SK-N-SH (cell line): ENCODE data around the gene PARD3. TPM values are rescaled to one million over a fixed set of nuclear protein-coding genes. Genes with fewer than 3 reads are reported as not detected.

ENCODE experiments used
- CTCF ChIA-PET: fragments of 300-600, 350-600 bp; formaldehyde crosslinking; extraction: SDS; loops from one replicate; lab custom pipeline; 2021; lab: Yijun Ruan, JAX
- POLR2A ChIA-PET: fragments of 350-600 bp; sonication (Branson Sonifier 250); formaldehyde crosslinking; extraction: SDS; loops from one replicate; lab custom pipeline; 2020; ENCODE audit warnings: antibody characterized with exemption, inconsistent platforms; lab: Yijun Ruan, JAX
- DNase-seq: peaks from one replicate; pipeline ENCODE4 v3.0.0; 2012
- H2AFZ ChIP-seq: fragments of 200-600 bp; sonication (generic); 2 replicates; pipeline ENCODE4 v1.8.1; 2016; ENCODE audit warnings: antibody characterized with exemption, mild to moderate bottlenecking, low read depth
- H3F3A ChIP-seq: fragments of 200-600 bp; sonication (generic); replicated peaks from 2 replicates; pipeline ENCODE3; 2016; ENCODE audit warnings: antibody characterized with exemption, mild to moderate bottlenecking; ENCODE audit not compliant: insufficient read depth
- H3K27ac ChIP-seq, 2 experiments: fragments of 200-500 bp in 1 of 2; fragments of 200-600 bp in 1 of 2; sonication (Bioruptor generic) in 1 of 2; sonication (generic), shearing (Covaris generic) in 1 of 2; 2 replicates each; pipeline versions ENCODE4 v1.5.1 to v1.6.1; 2014 to 2016; ENCODE audit warnings: low read depth in 2 of 2, inconsistent platforms in 1 of 2, low read length in 1 of 2, mild to moderate bottlenecking in 1 of 2, mixed read lengths in 1 of 2
- H3K27me3 ChIP-seq: fragments of 200-600 bp; sonication (generic), shearing (Covaris generic); 2 replicates; pipeline ENCODE4 v1.6.1; 2016; ENCODE audit warnings: mixed run types; ENCODE audit not compliant: insufficient read depth
- H3K36me3 ChIP-seq, 2 experiments: fragments of 200-500 bp in 1 of 2; fragments of 200-600 bp in 1 of 2; sonication (Bioruptor generic) in 1 of 2; sonication (generic) in 1 of 2; replicated peaks in 1 of 2; 2 replicates each; pipeline versions ENCODE3 to v1.5.1; 2014 to 2016; ENCODE audit warnings: low read length in 1 of 2, mild to moderate bottlenecking in 1 of 2; ENCODE audit not compliant: insufficient read depth in 2 of 2, control insufficient read depth in 1 of 2
- H3K4me1 ChIP-seq, 2 experiments: fragments of 200-500 bp in 1 of 2; fragments of 200-600 bp in 1 of 2; sonication (Bioruptor generic) in 1 of 2; sonication (generic), shearing (Covaris generic) in 1 of 2; 2 replicates each; pipeline versions ENCODE4 v1.5.1 to v1.6.1; 2014 to 2016; ENCODE audit warnings: low read depth in 1 of 2, low read length in 1 of 2, mixed run types in 1 of 2; ENCODE audit not compliant: insufficient read depth in 2 of 2, control insufficient read depth in 1 of 2
- H3K4me2 ChIP-seq: fragments of 200-600 bp; sonication (generic), shearing (Covaris generic); 2 replicates; pipeline ENCODE4 v1.6.1; 2017; ENCODE audit warnings: mixed run types
- H3K4me3 ChIP-seq, 2 experiments: fragments of 200-500 bp in 1 of 2; fragments of 200-600 bp in 1 of 2; sonication (Bioruptor generic) in 1 of 2; sonication (generic), shearing (Covaris generic) in 1 of 2; 2 replicates each; pipeline versions ENCODE4 v1.5.1 to v1.8.1; 2014 to 2016; ENCODE audit warnings: low read depth in 2 of 2, inconsistent platforms in 1 of 2, low read length in 1 of 2, mild to moderate bottlenecking in 1 of 2, mixed read lengths in 1 of 2, moderate library complexity in 1 of 2
- H3K79me2 ChIP-seq: fragments of 200-600 bp; sonication (generic); 2 replicates; pipeline ENCODE4 v1.8.1; 2017; ENCODE audit warnings: mild to moderate bottlenecking; ENCODE audit not compliant: insufficient read depth
- H3K9ac ChIP-seq: fragments of 200-600 bp; sonication (generic); 2 replicates; pipeline ENCODE4 v1.6.1; 2017; ENCODE audit warnings: mixed run types
- H3K9me2 ChIP-seq: fragments of 200-600 bp; sonication (generic); 2 replicates; pipeline ENCODE4 v1.6.1; 2017; ENCODE audit warnings: mixed run types
- H3K9me3 ChIP-seq: fragments of 200-600 bp; sonication (generic); 2 replicates; pipeline ENCODE4 v1.6.1; 2017; ENCODE audit warnings: mixed run types, mild to moderate bottlenecking, moderate library complexity
- H4K20me1 ChIP-seq: fragments of 200-600 bp; sonication (generic); 2 replicates; pipeline ENCODE4 v1.6.1; 2017; ENCODE audit warnings: mild to moderate bottlenecking, mixed run types; ENCODE audit not compliant: insufficient read depth
- CHD2 ChIP-seq: fragments of 150-350 bp; IDR thresholded peaks from 2 replicates; pipeline ENCODE4 v1.6.1; 2018; ENCODE audit warnings: low read length; ENCODE audit not compliant: partially characterized antibody
- FOSL2 ChIP-seq: IDR thresholded peaks from 2 replicates; pipeline ENCODE4 v1.4.0; 2012; ENCODE audit warnings: low read depth, mild to moderate bottlenecking, moderate library complexity, borderline replicate concordance
- GATA2 ChIP-seq: sonication (generic); formaldehyde crosslinking; IDR thresholded peaks from 2 replicates; pipeline ENCODE4 v1.5.0; 2020; ENCODE audit warnings: mild to moderate bottlenecking, missing genetic modification reagents
- NRF1 ChIP-seq: IDR thresholded peaks from 2 replicates; pipeline ENCODE4 v1.6.1; 2012; ENCODE audit warnings: low read depth, mild to moderate bottlenecking, low read length
- RCOR1 ChIP-seq: fragments of 150-350 bp; IDR thresholded peaks from 2 replicates; pipeline ENCODE4 v1.6.1; 2017; ENCODE audit warnings: antibody characterized with exemption, low read length
- RFX5 ChIP-seq: IDR thresholded peaks from 2 replicates; pipeline ENCODE4 v1.6.1; 2012; ENCODE audit warnings: mild to moderate bottlenecking, improper control_type of control experiment, low read length
- RXRA ChIP-seq: IDR thresholded peaks from 2 replicates; pipeline ENCODE4 v1.4.0; 2012; ENCODE audit warnings: low read depth, mild to moderate bottlenecking, borderline replicate concordance
- SIN3A ChIP-seq: IDR thresholded peaks from 2 replicates; pipeline ENCODE4 v1.6.1; 2012; ENCODE audit warnings: low read depth, mild to moderate bottlenecking, low read length, moderate library complexity, borderline replicate concordance
- TEAD4 ChIP-seq: IDR thresholded peaks from 2 replicates; pipeline ENCODE4 v1.4.0; 2012; ENCODE audit warnings: mild to moderate bottlenecking, borderline replicate concordance; ENCODE audit not compliant: insufficient read depth
- WGBS: methylation state at CpG from one replicate; pipeline ENCODE4 v1.1.6; 2017; ENCODE audit warnings: low lambda C conversion rate; 5-methylcytosine and 5-hydroxymethylcytosine counted together
- polyA plus RNA-seq, 3 experiments: library from polyadenylated mRNA; depleted of rRNA; stranded (reverse); fragments of >200 nt; gene quantifications; 2 replicates each; pipeline ENCODE4 v1.2.3, GENCODE V29; 2012
- TF ChIP-seq, protein P1 (sequence below): IDR thresholded peaks from 2 replicates; pipeline ENCODE4 v1.4.0; 2012; ENCODE audit warnings: low read depth
- TF ChIP-seq, protein P2 (sequence below): IDR thresholded peaks from 2 replicates; pipeline ENCODE4 v1.6.1; 2012; ENCODE audit warnings: mild to moderate bottlenecking, low read depth, low read length, moderate library complexity

PARD3 gene
- polyA plus RNA-seq, 1 of the 3 experiments (the other 2 are of a cell fraction) = 29.4 TPM

DNA sequence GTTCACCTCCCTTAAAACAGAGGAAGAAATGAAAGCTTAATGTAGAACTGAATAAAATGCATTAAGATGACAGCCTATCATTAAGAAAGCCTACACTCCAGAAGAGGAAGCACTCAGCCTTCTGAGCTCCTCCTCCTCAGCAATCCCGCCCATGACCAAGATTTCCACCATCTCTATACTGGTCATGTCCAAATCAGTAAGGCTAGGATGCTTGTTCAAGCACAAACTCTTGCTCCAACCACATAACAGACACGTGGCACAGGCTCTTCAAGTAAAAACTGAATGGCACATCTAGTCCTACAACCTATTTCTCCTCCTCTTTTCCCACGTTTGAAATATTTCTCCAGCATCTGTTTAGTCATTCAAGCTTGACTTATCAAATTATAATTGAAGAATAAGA lies 454.1 kb downstream of the PARD3 start (continued):
- TF ChIP-seq, protein P1, sequence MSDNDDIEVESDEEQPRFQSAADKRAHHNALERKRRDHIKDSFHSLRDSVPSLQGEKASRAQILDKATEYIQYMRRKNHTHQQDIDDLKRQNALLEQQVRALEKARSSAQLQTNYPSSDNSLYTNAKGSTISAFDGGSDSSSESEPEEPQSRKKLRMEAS = no peak
- TF ChIP-seq SIN3A = no peak
- TF ChIP-seq RXRA = no peak
- TF ChIP-seq RFX5 = no peak
- TF ChIP-seq TEAD4 = no peak
- TF ChIP-seq GATA2 (CRISPR knock-in tag) = no peak
- TF ChIP-seq RCOR1 = no peak

DNA sequence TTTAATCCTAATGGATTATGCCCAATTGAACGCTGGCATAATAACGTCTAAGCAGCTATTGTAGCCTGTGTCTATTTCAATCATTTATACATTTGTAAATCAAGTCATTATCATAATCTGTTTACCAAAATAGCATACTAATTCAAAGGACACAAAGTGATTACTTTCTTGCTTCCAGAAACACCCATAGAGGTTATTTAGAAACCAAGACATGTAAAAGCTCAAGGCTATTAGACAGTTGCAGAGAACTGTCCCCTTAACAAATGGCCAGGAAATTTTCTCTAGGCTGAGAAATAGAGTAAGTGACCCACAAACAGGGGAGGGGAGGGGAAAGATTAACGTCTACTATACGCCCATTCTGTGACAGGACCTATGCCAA lies 455.7 kb downstream of the PARD3 start:
- 93% methylated on average over 4 of the region's 4 CpGs for WGBS
- ChIA-PET POLR2A (no interaction called here), CTCF (interaction anchor here (1.2 kb wide), 1 partner anchor 165 kb away, joined by 3 read pairs; no protein-coding TSS in a partner anchor)

More for the DNA sequence above, 455.7 kb downstream of the PARD3 start:
- Histone ChIP-seq H3K4me3 (no peak overlapping the region), H3K4me1 (no peaks in the 10 kb centered on the region), H3K27ac (no peak overlapping the region), H3K9me2 (no peaks in the 10 kb centered on the region), H3K27me3 (no peaks in the 10 kb centered on the region), H3K79me2 (no peaks in the 10 kb centered on the region), H3K4me2 (no peak overlapping the region), H3K36me3 (peaks cover 26 to 37% of the 10 kb centered on the region in 2 experiments), H2AFZ (no peak overlapping the region), H3F3A (no peaks in the 10 kb centered on the region), H4K20me1 (no peaks in the 10 kb centered on the region), H3K9ac (no peak overlapping the region), H3K9me3 (no peaks in the 10 kb centered on the region)
- DNase-seq = no peak
- TF ChIP-seq, protein P2, sequence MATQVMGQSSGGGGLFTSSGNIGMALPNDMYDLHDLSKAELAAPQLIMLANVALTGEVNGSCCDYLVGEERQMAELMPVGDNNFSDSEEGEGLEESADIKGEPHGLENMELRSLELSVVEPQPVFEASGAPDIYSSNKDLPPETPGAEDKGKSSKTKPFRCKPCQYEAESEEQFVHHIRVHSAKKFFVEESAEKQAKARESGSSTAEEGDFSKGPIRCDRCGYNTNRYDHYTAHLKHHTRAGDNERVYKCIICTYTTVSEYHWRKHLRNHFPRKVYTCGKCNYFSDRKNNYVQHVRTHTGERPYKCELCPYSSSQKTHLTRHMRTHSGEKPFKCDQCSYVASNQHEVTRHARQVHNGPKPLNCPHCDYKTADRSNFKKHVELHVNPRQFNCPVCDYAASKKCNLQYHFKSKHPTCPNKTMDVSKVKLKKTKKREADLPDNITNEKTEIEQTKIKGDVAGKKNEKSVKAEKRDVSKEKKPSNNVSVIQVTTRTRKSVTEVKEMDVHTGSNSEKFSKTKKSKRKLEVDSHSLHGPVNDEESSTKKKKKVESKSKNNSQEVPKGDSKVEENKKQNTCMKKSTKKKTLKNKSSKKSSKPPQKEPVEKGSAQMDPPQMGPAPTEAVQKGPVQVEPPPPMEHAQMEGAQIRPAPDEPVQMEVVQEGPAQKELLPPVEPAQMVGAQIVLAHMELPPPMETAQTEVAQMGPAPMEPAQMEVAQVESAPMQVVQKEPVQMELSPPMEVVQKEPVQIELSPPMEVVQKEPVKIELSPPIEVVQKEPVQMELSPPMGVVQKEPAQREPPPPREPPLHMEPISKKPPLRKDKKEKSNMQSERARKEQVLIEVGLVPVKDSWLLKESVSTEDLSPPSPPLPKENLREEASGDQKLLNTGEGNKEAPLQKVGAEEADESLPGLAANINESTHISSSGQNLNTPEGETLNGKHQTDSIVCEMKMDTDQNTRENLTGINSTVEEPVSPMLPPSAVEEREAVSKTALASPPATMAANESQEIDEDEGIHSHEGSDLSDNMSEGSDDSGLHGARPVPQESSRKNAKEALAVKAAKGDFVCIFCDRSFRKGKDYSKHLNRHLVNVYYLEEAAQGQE = no peak
- TF ChIP-seq FOSL2 = no peak
- no peak for TF ChIP-seq NRF1
- TF ChIP-seq RFX5 = no peak
- no peak for TF ChIP-seq TEAD4
- no peak for TF ChIP-seq CHD2
